Measurements from ENCODE around the gene CACNG7.

The CACNG7 gene

DNA sequence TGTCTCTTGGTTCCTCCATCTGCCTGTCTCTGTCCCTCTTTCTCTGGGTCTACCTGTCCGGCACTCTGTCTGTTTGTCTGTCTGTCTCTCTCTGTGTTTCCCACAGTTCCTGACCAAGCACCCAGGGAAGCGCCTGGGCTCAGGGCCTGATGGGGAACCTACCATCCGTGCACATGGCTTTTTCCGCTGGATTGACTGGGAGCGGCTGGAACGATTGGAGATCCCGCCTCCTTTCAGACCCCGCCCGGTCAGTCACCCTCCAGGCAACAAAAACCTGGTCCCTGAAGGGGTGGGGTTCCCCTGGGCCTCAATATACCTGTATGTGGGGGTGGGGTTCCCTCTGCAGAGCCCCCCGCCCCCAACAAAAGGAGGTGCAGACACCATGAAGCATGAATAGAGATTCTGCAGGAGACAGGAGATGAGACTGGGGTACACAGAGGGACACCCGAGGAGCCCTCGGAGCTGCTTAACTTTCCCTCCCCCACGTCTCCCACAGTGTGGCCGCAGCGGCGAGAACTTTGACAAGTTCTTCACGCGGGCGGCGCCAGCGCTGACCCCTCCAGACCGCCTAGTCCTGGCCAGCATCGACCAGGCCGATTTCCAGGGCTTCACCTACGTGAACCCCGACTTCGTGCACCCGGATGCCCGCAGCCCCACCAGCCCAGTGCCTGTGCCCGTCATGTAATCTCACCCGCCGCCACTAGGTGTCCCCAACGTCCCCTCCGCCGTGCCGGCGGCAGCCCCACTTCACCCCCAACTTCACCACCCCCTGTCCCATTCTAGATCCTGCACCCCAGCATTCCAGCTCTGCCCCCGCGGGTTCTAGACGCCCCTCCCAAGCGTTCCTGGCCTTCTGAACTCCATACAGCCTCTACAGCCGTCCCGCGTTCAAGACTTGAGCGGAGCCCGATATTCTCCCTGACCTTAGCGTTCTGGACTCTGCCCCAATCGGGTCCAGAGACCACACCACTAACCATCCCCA is 2.6 kb upstream of the CACNG7 start:
- Histone ChIP-seq H3K36me3 (ENCODE audit: insufficient read depth, low read length) (no peaks in the 10 kb centered on the region), H3K4me1 (ENCODE audit: control insufficient read depth, insufficient read depth, low read length, unreplicated experiment) (peaks cover 5% of the 10 kb centered on the region), H3K4me3 (ENCODE audit: low read depth, low read length) (no peak overlapping the region), H3K79me2 (ENCODE audit: control insufficient read depth, insufficient read depth, low read length, unreplicated experiment) (no peaks in the 10 kb centered on the region), H3K27ac (ENCODE audit: low read depth, low read length) (no peak overlapping the region), H3K27me3 (ENCODE audit: insufficient read depth, low read length) (peaks cover 54% of the 10 kb centered on the region), H2AFZ (ENCODE audit: low read length, unreplicated experiment) (no peak overlapping the region)

DNA sequence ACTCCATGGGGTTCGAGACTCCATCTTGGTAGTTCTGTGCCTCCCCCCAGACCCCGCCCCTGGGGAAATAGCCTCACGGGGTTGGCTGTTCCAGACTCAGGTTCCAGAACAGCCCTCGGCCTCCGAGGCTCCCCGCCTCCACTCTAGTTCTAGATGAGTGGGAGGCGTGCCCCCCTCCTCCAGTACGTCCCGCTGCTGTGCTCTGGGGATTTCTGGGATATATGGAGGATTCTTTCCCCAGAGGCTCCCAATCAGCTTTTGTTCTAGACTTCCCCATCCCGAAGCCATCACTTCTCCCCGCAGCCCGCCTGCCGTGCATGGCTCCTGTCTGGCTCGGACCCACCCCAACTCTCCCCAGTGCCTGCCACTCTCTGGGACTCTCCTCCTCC is 1.9 kb upstream of the CACNG7 start:
- Histone ChIP-seq H3K36me3 (ENCODE audit: insufficient read depth, low read length) (no peaks in the 10 kb centered on the region), H3K27ac (ENCODE audit: low read depth, low read length) (no peak overlapping the region), H3K4me1 (ENCODE audit: control insufficient read depth, insufficient read depth, low read length, unreplicated experiment) (peaks cover 5% of the 10 kb centered on the region), H3K79me2 (ENCODE audit: control insufficient read depth, insufficient read depth, low read length, unreplicated experiment) (no peaks in the 10 kb centered on the region), H2AFZ (ENCODE audit: low read length, unreplicated experiment) (no peak overlapping the region), H3K4me3 (ENCODE audit: low read depth, low read length) (no peak overlapping the region), H3K27me3 (ENCODE audit: insufficient read depth, low read length) (peaks cover 54% of the 10 kb centered on the region)

DNA sequence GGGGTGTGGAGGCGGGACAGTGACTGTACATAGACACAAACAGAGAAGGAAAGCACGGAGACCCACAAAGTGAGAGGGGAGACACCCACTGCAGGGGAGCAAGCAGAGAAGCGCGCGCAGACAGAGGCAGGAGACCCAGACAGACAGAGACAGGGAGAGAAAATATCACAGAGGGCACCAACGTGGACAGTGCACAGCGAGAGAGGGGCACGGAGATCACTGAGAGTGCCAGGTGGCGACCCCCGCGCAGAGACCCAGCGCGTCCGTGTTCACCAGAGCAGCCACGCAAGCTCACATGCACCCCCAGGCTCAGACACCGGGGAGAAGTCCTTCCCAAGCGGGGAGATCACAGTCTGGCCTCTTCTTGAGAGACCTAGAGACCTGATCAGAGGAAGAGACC is 1.4 kb upstream of the CACNG7 start:
- H3K79me2 ChIP-seq (ENCODE audit: control insufficient read depth, insufficient read depth, low read length, unreplicated experiment), result no peaks in the 10 kb centered on the region
- peaks cover 54% of the 10 kb centered on the region for H3K27me3 ChIP-seq (ENCODE audit: insufficient read depth, low read length)
- H3K4me1 ChIP-seq (ENCODE audit: control insufficient read depth, insufficient read depth, low read length, unreplicated experiment), result peaks cover 5% of the 10 kb centered on the region
- H3K4me3 ChIP-seq (ENCODE audit: low read depth, low read length), result no peak overlapping the region
- no peak overlapping the region for H3K27ac ChIP-seq (ENCODE audit: low read depth, low read length)
- no peak overlapping the region for H2AFZ ChIP-seq (ENCODE audit: low read length, unreplicated experiment)
- no peaks in the 10 kb centered on the region for H3K36me3 ChIP-seq (ENCODE audit: insufficient read depth, low read length)

DNA sequence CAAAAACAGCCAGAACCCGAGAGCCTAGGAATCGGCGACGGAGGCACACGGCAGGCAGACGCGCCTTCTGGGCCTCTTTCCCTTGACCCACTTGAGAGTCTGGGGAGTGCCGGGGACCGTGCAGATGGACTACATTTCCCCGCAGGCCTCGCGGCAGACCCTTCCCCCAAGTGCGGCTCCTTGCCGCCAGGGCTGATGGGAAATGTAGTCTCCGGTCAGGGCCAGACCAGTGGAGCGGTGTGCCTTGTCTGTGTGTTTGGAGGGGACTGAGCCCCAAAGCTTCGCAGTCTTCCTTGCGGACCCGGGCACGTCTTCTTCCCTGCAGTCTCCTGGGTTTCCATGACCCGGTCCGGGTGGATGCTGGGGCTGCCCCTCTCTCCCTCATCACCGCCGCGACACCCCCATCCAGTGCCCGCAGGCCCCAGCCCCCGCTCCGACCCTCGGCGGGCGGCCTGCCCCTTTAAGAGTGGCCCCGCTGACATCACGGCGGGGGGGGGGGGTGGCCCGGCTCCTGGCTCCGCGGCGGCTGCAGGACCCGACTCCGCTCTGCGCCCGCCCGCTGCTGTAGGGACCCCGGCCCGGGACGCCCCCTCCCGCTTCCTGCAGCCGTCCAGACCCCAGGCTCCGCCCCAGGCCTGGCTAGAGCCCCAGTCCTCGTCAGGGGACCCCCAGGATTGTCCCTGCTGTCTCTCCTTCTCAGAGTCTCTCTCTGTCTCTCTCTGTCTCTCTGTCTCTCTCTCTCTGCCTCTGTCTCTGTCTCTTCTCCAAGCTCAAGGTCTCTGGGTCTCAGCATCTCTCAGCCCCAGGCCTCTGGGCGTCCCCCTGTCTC is 758 bp upstream of the CACNG7 start:
- Histone ChIP-seq H3K27me3 (ENCODE audit: insufficient read depth, low read length) (peaks cover 54% of the 10 kb centered on the region), H2AFZ (ENCODE audit: low read length, unreplicated experiment) (peak overlapping the region; percentile 43), H3K4me1 (ENCODE audit: control insufficient read depth, insufficient read depth, low read length, unreplicated experiment) (peaks cover 5% of the 10 kb centered on the region), H3K36me3 (ENCODE audit: insufficient read depth, low read length) (no peaks in the 10 kb centered on the region), H3K4me3 (ENCODE audit: low read depth, low read length) (peak overlapping the region; percentile 69), H3K27ac (ENCODE audit: low read depth, low read length) (no peak overlapping the region), H3K79me2 (ENCODE audit: control insufficient read depth, insufficient read depth, low read length, unreplicated experiment) (no peaks in the 10 kb centered on the region)

DNA sequence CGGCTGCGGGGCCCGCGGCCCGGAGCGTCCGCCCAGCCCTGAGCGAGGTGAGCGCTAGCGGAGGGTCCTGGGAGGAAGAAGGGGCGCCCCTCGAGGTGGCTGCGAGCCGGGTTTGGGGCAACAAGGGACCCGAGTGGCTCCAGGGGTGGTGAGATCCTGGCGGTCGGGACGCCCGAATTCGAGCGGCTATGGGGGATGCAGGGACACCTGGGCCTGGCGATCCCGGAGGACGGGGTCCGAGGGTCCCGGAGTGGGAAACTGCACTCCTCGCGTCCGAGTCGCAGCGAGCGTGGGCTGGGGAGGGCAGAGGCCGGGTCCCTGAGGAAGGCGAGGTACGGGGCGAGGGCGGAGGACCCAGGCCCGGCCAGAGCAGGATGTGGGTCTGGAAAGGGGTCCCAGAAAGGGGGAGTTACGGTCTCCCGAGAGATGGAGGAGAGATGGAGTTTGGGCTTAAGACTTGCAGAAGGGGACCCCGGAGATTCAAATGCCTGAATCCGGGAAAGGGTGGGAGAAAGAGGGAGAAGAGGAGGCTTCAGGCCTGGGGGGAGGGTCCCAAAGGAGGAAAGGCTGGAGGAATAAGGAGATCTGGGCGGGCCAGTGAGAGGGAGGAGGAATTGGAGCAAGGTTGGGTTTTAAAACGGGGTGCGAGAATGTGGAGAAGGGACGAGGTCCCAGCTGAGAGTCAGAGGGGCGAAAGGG is 542 bp downstream of the CACNG7 start:
- Histone ChIP-seq H3K4me3 (ENCODE audit: low read depth, low read length) (peak overlapping the region; percentile 57), H3K36me3 (ENCODE audit: insufficient read depth, low read length) (no peaks in the 10 kb centered on the region), H3K27me3 (ENCODE audit: insufficient read depth, low read length) (peaks cover 43% of the 10 kb centered on the region), H3K27ac (ENCODE audit: low read depth, low read length) (no peak overlapping the region), H2AFZ (ENCODE audit: low read length, unreplicated experiment) (no peak overlapping the region), H3K79me2 (ENCODE audit: control insufficient read depth, insufficient read depth, low read length, unreplicated experiment) (no peaks in the 10 kb centered on the region), H3K4me1 (ENCODE audit: control insufficient read depth, insufficient read depth, low read length, unreplicated experiment) (peaks cover 5% of the 10 kb centered on the region)

DNA sequence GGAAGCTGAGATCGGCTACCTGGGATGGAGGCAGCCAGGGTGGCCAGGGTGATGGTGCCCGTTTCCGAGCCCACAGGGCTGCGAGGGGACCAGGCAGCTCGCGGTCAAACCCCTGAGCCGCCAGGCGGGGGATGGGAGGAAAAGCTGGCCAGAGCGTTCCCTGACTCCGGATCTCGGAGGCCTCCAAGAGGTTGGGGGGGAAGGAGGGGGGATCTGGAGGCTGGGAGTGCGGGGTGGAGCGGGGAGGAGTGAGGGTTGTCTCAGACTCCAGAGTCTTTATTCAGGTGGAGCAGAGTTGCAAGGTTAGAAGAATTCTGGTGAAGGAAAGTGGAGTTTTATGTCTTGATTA is 1.1 kb downstream of the CACNG7 start:
- no peaks in the 10 kb centered on the region for H3K36me3 ChIP-seq (ENCODE audit: insufficient read depth, low read length)
- H3K4me1 ChIP-seq (ENCODE audit: control insufficient read depth, insufficient read depth, low read length, unreplicated experiment), result peaks cover 5% of the 10 kb centered on the region
- peaks cover 38% of the 10 kb centered on the region for H3K27me3 ChIP-seq (ENCODE audit: insufficient read depth, low read length)
- H3K79me2 ChIP-seq (ENCODE audit: control insufficient read depth, insufficient read depth, low read length, unreplicated experiment), result no peaks in the 10 kb centered on the region
- no peak overlapping the region; the same call in 1 of the 2 replicates for H3K4me3 ChIP-seq (ENCODE audit: low read depth, low read length)
- H3K27ac ChIP-seq (ENCODE audit: low read depth, low read length), result no peak overlapping the region
- H2AFZ ChIP-seq (ENCODE audit: low read length, unreplicated experiment), result no peak overlapping the region

DNA sequence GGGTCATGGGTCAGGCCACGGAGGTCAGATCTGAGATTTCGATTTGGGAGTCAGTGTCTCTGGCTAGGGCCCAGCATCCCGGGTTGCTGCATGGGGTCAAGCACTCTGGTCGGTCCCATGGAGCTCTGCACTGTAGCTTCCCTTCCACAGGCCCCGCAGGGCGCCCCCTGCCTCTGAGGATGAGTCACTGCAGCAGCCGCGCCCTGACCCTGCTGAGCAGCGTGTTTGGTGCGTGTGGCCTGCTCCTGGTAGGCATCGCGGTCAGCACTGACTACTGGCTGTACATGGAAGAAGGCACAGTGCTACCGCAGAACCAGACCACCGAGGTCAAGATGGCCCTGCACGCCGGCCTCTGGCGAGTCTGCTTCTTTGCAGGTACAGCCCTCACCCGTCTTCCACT is 3.6 kb downstream of the CACNG7 start:
- H2AFZ ChIP-seq (ENCODE audit: low read length, unreplicated experiment), result no peak overlapping the region
- no peak overlapping the region for H3K27ac ChIP-seq (ENCODE audit: low read depth, low read length)
- peaks cover 3% of the 10 kb centered on the region for H3K4me1 ChIP-seq (ENCODE audit: control insufficient read depth, insufficient read depth, low read length, unreplicated experiment)
- H3K79me2 ChIP-seq (ENCODE audit: control insufficient read depth, insufficient read depth, low read length, unreplicated experiment), result no peaks in the 10 kb centered on the region
- no peaks in the 10 kb centered on the region for H3K36me3 ChIP-seq (ENCODE audit: insufficient read depth, low read length)
- peaks cover 24% of the 10 kb centered on the region for H3K27me3 ChIP-seq (ENCODE audit: insufficient read depth, low read length)
- H3K4me3 ChIP-seq (ENCODE audit: low read depth, low read length), result no peak overlapping the region

DNA sequence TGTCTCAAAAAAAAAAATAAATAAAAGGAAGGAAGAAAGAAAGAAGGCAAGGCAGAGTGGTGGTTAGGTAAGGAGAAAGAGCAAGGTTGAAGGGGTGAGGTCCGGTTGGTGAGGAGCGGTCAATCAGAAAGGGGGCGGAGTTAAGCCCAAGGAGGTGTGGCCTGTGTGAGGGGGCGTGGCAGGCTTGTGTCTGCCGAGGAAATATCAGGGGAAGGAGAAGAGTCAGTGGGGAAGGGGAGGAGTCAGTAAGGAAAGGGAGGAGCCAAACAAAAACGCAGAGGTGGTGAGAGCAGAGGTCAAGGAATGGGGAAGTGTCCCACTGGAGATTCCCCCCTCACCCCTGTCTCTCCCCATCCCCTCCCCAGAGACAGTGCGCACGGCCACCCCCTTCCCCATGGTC is 5.9 kb downstream of the CACNG7 start:
- H3K4me1 ChIP-seq (ENCODE audit: control insufficient read depth, insufficient read depth, low read length, unreplicated experiment), result no peaks in the 10 kb centered on the region
- no peaks in the 10 kb centered on the region for H3K36me3 ChIP-seq (ENCODE audit: insufficient read depth, low read length)
- H3K79me2 ChIP-seq (ENCODE audit: control insufficient read depth, insufficient read depth, low read length, unreplicated experiment), result no peaks in the 10 kb centered on the region
- peaks cover 8% of the 10 kb centered on the region for H3K27me3 ChIP-seq (ENCODE audit: insufficient read depth, low read length)
- no peak overlapping the region for H3K4me3 ChIP-seq (ENCODE audit: low read depth, low read length)
- H3K27ac ChIP-seq (ENCODE audit: low read depth, low read length), result no peak overlapping the region
- no peak overlapping the region for H2AFZ ChIP-seq (ENCODE audit: low read length, unreplicated experiment)

DNA sequence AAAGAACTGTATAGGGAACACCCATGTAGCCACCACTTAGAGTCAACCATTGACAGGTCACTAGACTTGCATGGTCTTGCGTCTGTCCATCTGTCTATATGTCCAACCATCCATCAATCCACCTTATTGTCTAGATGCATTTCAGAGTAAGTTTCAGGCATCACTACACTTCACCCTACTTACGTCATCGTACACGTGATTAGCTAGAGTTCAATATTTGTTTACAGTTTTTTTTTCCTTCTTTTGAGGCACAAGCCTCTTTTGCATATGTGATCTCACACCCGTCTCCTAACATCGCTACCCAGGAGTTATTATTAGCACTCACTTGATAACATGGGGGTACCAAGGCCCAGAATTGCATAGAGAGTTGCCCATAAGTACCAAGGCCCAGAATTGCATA is 6.9 kb downstream of the CACNG7 start:
- no peaks in the 10 kb centered on the region for H3K27me3 ChIP-seq (ENCODE audit: insufficient read depth, low read length)
- H3K79me2 ChIP-seq (ENCODE audit: control insufficient read depth, insufficient read depth, low read length, unreplicated experiment), result no peaks in the 10 kb centered on the region
- no peak overlapping the region for H2AFZ ChIP-seq (ENCODE audit: low read length, unreplicated experiment)
- no peaks in the 10 kb centered on the region for H3K4me1 ChIP-seq (ENCODE audit: control insufficient read depth, insufficient read depth, low read length, unreplicated experiment)
- H3K36me3 ChIP-seq (ENCODE audit: insufficient read depth, low read length), result no peaks in the 10 kb centered on the region
- H3K27ac ChIP-seq (ENCODE audit: low read depth, low read length), result no peak overlapping the region
- no peak overlapping the region for H3K4me3 ChIP-seq (ENCODE audit: low read depth, low read length)

DNA sequence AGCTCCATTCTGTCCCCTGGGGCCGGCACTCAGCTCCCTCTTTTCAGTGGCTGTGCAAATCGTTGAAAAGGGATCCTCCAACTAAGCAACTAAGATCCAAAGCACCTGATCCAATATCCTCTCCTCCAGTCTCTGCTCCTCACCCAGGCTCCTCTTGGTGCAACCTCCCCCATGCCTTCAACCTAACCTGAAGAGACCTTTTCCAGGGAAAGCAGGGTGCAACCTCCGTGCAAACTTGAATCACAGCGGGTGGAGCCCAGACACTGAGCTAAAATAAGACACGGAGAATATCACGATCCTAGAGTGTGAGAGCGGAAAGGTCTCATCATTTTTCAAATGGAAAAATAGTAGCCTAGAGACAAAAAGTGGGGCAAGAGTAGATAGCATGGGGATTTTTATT is 8.3 kb downstream of the CACNG7 start:
- Histone ChIP-seq H3K27ac (ENCODE audit: low read depth, low read length) (no peak overlapping the region), H3K4me1 (ENCODE audit: control insufficient read depth, insufficient read depth, low read length, unreplicated experiment) (no peaks in the 10 kb centered on the region), H3K79me2 (ENCODE audit: control insufficient read depth, insufficient read depth, low read length, unreplicated experiment) (no peaks in the 10 kb centered on the region), H3K27me3 (ENCODE audit: insufficient read depth, low read length) (no peaks in the 10 kb centered on the region), H3K36me3 (ENCODE audit: insufficient read depth, low read length) (no peaks in the 10 kb centered on the region), H3K4me3 (ENCODE audit: low read depth, low read length) (no peak overlapping the region), H2AFZ (ENCODE audit: low read length, unreplicated experiment) (no peak overlapping the region)

All from ACC112 (cell line).